IPS DF 6.9 (cell line): ENCODE data around the gene ZNF792.
A peak's percentile ranks its signal among the peaks of the same experiment; 100 is the strongest.

Experiments used
- DNase-seq: peaks from one replicate; pipeline ENCODE4 v3.0.0-alpha.2; 2013; ENCODE audit warnings: low read depth, low spot score
- H3K27ac ChIP-seq: one replicate; pipeline ENCODE4 v1.5.1; 2013; ENCODE audit warnings: low read length, control low read depth
- H3K27me3 ChIP-seq: 2 replicates; pipeline ENCODE4 v1.6.1; 2013; ENCODE audit warnings: mild to moderate bottlenecking, low read length; ENCODE audit not compliant: control insufficient read depth, insufficient read depth
- H3K36me3 ChIP-seq: 2 replicates; pipeline ENCODE4 v1.6.1; 2013; ENCODE audit warnings: low read length; ENCODE audit not compliant: control insufficient read depth, insufficient read depth
- H3K4me1 ChIP-seq: 2 replicates; pipeline ENCODE4 v1.6.1; 2013; ENCODE audit warnings: low read length; ENCODE audit not compliant: control insufficient read depth, insufficient read depth
- H3K4me3 ChIP-seq: 2 replicates; pipeline ENCODE4 v1.5.1; 2013; ENCODE audit warnings: mild to moderate bottlenecking, low read length
- H3K9me3 ChIP-seq: 2 replicates; pipeline ENCODE4 v1.6.1; 2013; ENCODE audit warnings: low read length, inconsistent platforms; ENCODE audit not compliant: control insufficient read depth, insufficient read depth
- WGBS: extraction: QIAGEN DNeasy Blood & Tissue Kit; methylation state at CpG from one replicate; pipeline ENCODE4 v1.1.7; 2013; ENCODE audit warnings: mixed read lengths, missing lambda C conversion rate; ENCODE audit not compliant: insufficient read length, insufficient coverage; 5-methylcytosine and 5-hydroxymethylcytosine counted together

ZNF792 gene

DNA sequence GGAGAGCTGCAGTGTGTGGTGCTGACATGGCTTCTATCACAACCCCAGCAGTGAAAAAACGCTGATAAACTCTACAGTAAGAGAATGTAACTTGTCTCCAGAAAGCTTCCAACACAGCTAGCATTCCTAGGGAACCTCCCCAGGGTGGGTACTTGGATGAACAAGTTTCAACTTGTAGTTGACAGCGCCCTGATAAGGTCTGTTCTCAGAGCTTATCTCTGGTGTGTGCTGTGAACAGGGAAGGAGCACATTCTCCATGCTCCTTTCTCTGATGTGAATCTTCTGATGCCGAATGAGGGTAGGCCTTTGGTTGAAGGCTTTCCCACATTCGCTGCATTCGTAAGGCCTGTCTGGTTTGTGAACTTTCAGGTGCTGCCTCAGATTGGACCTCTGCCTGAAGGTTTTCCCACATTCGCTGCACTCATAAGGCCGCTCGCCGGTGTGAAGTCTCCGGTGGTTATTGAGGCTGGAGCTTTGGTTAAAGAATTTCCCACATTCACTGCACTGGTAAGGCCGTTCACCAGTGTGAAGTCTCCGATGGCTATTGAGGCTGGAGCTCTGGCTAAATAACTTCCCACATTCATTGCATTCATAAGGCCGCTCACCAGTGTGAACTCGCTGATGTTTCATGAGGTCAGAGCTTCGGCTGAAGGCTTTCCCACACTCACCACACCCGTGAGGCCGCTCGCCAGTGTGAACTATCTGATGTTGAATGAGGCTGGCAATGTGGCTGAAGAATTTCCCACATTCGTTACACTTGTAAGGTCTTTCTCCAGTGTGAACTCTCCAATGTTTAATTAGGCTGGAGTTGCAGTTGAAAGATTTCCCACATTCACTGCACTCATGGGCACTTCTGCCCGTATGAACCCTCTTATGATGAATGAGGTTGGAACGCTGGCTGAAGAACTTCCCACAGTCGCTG is 5.9 kb downstream of the ZNF792 start:
- WGBS: no CpG with 5 or more reads among the region's 22 CpGs
- Histone ChIP-seq H3K27ac (no peak overlapping the region), H3K36me3 (peaks cover 24% of the 10 kb centered on the region), H3K4me1 (peaks cover 3% of the 10 kb centered on the region; the same call in 1 of the 2 replicates), H3K4me3 (no peak overlapping the region), H3K27me3 (no peaks in the 10 kb centered on the region), H3K9me3 (peaks cover 18% of the 10 kb centered on the region)
- DNase-seq: no peak

DNA sequence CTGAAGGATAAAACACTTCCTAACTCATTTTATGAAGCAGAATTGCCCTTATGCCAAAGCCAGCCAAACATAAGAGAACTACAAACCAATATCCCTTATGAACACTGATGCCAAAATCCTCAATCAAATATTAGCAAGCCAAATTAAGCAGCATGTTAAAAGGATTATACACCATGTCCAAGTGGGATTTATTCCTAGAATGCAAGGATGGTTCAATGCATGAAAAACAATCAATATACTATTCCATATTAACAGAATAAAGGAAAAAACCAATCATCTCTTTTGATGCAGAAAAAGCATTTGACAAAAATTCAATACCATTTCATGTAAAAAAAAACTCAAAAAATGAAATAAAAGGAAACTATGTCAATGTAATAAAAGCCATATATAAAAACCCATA is 10.9 kb downstream of the ZNF792 start:
- no peak overlapping the region for H3K4me3 ChIP-seq
- no peak overlapping the region for H3K27ac ChIP-seq
- H3K9me3 ChIP-seq: peaks cover 5% of the 10 kb centered on the region
- H3K4me1 ChIP-seq: no peaks in the 10 kb centered on the region
- peaks cover 10% of the 10 kb centered on the region for H3K36me3 ChIP-seq
- DNase-seq: no peak
- H3K27me3 ChIP-seq: no peaks in the 10 kb centered on the region

DNA sequence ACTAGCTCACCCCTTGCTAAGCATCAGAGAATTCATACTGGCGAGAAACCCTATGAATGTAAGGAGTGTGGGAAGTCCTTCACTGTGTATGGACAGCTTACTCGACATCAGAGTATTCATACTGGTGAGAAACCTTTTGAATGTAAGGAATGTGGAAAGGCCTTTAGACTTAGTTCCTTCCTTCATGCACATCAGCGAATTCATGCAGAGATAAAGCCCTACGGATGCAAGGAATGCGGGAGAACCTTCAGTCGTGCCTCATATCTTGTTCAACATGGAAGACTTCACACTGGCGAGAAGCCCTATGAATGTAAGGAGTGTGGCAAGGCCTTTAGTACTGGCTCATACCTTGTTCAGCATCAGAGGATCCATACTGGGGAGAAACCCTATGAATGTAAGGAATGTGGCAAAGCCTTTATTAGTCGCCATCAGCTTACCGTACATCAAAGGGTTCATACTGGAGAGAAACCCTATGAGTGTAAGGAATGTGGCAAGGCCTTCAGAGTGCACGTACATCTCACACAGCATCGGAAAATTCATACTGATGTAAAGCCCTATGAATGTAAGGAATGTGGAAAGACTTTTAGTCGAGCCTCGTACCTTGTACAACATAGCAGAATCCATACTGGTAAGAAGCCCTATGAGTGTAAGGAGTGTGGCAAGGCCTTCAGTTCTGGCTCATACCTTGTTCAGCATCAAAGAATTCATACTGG is 20.0 kb downstream of the ZNF792 start:
- WGBS: no CpG with 5 or more reads among the region's 13 CpGs
- peaks cover 4% of the 10 kb centered on the region; the same call in 1 of the 2 replicates for H3K9me3 ChIP-seq
- no peak overlapping the region for H3K4me3 ChIP-seq
- H3K36me3 ChIP-seq: peaks cover 12% of the 10 kb centered on the region; the same call in 1 of the 2 replicates
- H3K27ac ChIP-seq: no peak overlapping the region
- no peak for DNase-seq
- H3K4me1 ChIP-seq: no peaks in the 10 kb centered on the region
- no peaks in the 10 kb centered on the region for H3K27me3 ChIP-seq

DNA sequence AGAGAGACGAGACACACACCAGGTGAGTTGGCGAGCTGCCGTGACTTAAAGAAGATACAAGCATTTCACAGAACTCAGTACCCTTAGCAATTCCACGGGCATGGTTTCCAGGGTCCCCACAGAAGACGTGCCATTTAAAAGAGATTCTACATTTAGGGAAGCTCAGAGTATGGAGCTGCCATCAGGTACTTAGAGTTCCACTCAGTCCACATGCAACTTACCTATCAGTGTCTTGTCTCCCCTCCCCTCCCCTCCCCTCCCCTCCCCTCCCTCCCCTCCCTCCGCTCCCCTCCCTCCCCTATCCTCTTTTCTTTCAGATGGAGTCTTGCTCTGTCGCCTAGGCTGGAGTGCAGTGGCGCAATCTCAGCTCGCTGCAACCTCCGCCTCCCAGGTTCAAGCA is 25.1 kb downstream of the ZNF792 start:
- H3K9me3 ChIP-seq: peaks cover 3% of the 10 kb centered on the region; the same call in 1 of the 2 replicates
- peaks cover 11% of the 10 kb centered on the region; the same call in 1 of the 2 replicates for H3K36me3 ChIP-seq
- no peak overlapping the region for H3K27ac ChIP-seq
- no peak for DNase-seq
- no CpG with 5 or more reads among the region's 10 CpGs for WGBS
- H3K27me3 ChIP-seq: no peaks in the 10 kb centered on the region
- no peak overlapping the region for H3K4me3 ChIP-seq
- no peaks in the 10 kb centered on the region for H3K4me1 ChIP-seq

DNA sequence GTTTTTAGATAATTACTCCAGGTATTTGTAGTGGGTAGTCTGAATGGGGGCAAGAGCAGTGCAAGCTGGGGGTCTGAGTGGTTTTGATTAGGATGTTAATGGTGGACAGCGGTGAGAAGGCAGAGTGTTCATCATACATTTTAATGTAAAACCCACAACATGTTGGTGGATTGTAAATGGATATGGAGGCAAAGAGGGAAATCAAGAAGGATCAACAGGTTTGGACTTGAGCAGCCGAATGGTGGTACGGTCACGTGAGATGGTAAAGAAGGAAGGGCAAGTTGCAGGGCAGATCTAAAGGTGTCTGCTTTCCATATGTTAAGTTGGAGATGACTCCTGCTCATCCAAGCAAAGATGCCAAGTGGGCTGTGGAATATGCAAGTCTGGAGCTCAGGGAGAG is 27.8 kb downstream of the ZNF792 start:
- H3K4me3 ChIP-seq: no peak overlapping the region
- no peaks in the 10 kb centered on the region; the same call in 1 of the 2 replicates for H3K9me3 ChIP-seq
- H3K36me3 ChIP-seq: peaks cover 6% of the 10 kb centered on the region; the same call in 1 of the 2 replicates
- no peak overlapping the region for H3K27ac ChIP-seq
- H3K27me3 ChIP-seq: no peaks in the 10 kb centered on the region
- WGBS: no CpG with 5 or more reads among the region's 4 CpGs
- H3K4me1 ChIP-seq: no peaks in the 10 kb centered on the region
- DNase-seq: no peak

DNA sequence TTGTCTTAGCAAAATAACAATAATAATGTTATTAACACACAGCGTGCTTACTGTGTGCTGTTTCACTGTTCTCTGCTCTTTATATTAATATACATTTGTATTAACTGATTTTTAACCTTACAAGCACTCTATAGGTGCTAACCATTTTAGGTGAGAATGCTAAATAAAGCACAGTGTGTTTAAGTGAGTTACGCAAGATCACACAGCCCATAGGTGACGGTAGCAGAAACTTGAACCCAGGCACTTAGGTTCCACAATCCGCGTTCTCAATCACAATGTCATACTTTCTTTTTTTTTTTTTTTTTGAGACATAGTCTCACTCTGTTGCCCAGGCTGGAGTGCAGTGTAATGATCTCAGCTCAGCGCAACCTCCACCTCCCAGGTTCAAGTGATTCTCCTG is 31.5 kb downstream of the ZNF792 start:
- Histone ChIP-seq H3K27me3 (no peaks in the 10 kb centered on the region), H3K4me1 (no peaks in the 10 kb centered on the region), H3K36me3 (peaks cover 3% of the 10 kb centered on the region; the same call in 1 of the 2 replicates), H3K4me3 (no peak overlapping the region), H3K9me3 (no peaks in the 10 kb centered on the region), H3K27ac (no peak overlapping the region)
- no peak for DNase-seq
- WGBS: no CpG with 5 or more reads among the region's 6 CpGs

DNA sequence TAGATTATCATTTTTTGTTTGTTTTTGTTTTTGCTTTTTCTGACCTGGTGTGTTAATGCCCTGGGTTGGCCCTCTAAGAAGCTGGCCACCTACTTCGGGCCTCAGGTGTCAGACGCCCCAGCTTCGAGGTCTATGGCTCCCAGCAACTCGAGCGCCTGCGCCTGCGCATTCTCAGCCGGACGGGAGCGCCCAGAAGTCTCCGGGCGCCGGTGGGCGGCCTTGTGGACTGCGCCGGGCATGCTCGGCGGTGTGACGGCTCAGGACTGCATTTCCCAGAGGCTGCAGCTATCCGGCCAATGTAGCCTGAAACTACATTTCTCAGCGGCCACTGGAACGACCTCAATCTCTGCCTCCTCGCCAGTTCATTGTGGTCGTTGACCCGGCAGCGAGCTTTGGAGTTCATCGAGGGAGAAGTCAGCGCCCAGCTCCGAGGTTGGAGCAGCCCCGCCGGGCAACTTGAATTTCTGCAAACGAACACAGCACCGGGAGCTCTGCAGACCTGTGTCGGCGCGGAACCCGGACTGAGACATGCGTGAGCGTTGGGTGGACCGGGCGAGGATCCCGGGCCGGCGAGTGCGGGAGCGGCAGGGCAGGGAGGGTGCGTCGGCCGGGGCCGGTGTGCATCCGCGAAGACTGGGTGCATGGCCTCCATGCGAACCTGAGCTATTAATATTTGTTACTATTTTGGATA is 37.2 kb downstream of the ZNF792 start, which contains the start of gene ZNF30:
ZNF30 (plus strand) TSS at position 219 of the 691 bp plus-strand sequence. CDS start 3,045 bp downstream, outside the sequence.
- no peaks in the 10 kb centered on the region for H3K4me1 ChIP-seq
- H3K9me3 ChIP-seq: no peaks in the 10 kb centered on the region; the same call in 1 of the 2 replicates
- H3K27me3 ChIP-seq: no peaks in the 10 kb centered on the region
- H3K36me3 ChIP-seq: no peaks in the 10 kb centered on the region
- WGBS: no CpG with 5 or more reads among the region's 53 CpGs
- H3K27ac ChIP-seq: no peak within 1 kb of the TSS
- peak; percentile 74 for DNase-seq
- peak within 1 kb of the TSS; percentile 84 for H3K4me3 ChIP-seq

DNA sequence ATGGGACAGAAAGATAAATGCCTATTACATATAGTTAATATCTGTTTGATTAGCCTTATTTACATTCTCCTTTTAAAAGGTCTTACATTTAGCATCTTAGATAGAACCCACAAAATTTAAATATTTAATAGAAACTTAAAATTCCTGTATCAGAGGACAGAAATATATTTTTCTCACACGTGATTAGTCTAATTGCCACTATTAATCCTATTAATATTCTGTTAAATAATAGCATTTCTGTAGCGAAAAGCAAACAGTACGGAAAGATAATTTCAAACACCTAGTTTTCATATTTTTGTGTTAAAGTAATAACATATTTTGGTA is 37.7 kb downstream of the ZNF792 start:
- Histone ChIP-seq H3K4me1 (no peaks in the 10 kb centered on the region), H3K4me3 (no peak overlapping the region), H3K27me3 (no peaks in the 10 kb centered on the region), H3K9me3 (no peaks in the 10 kb centered on the region; the same call in 1 of the 2 replicates), H3K27ac (no peak overlapping the region), H3K36me3 (no peaks in the 10 kb centered on the region)
- no CpG with 5 or more reads among the region's 3 CpGs for WGBS
- no peak for DNase-seq

DNA sequence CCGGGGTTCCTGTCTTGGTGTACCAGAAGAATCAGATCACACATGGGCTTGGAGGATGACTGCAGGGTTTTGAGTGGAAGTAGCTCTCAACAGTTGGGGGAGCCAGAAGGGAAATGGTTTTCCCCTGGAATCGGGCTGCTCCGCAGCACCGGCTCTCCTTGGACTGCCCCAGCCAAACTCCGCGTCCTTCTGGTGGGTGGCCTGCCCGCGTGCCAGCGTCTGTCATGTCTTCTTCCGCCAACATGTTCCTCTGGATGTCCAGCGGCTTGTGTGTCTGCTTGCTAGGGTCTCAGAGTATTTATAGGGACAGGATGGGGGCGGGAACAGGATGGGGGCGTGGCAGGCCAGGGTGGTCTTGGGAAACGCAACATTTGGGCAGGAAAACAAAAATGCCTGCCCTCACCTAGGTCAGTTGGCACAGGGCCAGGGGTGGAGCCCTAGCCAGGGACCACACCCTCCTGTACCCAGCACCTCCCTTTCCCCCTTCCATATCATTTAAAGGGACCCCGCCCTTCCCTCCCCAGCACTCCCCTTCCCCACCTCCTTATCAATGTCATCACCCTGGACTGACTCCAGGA is 38.7 kb downstream of the ZNF792 start:
- WGBS: no CpG with 5 or more reads among the region's 15 CpGs
- Histone ChIP-seq H3K36me3 (no peaks in the 10 kb centered on the region), H3K27ac (no peak overlapping the region), H3K4me1 (no peaks in the 10 kb centered on the region), H3K9me3 (no peaks in the 10 kb centered on the region; the same call in 1 of the 2 replicates), H3K4me3 (no peak overlapping the region), H3K27me3 (no peaks in the 10 kb centered on the region)
- DNase-seq: no peak
